Suprapubic skin (tissue), 3 donors: ENCODE data around the gene UBE2Z.

ENCODE experiments used
- EP300 ChIP-seq: sonication (generic); formaldehyde crosslinking; IDR thresholded peaks from one replicate; pipeline ENCODE4 v1.6.1; 2017; ENCODE audit warnings: antibody characterized with exemption
- POLR2A ChIP-seq, 2 donors: fragments of 450-650 bp; IDR thresholded peaks; one replicate each; pipeline ENCODE4 v1.6.1; 2017; ENCODE audit warnings: antibody characterized with exemption in 2 of 2, mild to moderate bottlenecking in 2 of 2, moderate library complexity in 2 of 2
- TF ChIP-seq, protein P1 (sequence below), 2 donors: fragments of 200-600 bp in 1 of 2; fragments of 450-650 bp in 1 of 2; sonication (generic) in 1 of 2; IDR thresholded peaks; one replicate each; pipeline ENCODE4 v1.5.1; 2016 to 2019; ENCODE audit warnings: antibody characterized with exemption in 2 of 2, mild to moderate bottlenecking in 1 of 2, moderate library complexity in 1 of 2

DNA sequence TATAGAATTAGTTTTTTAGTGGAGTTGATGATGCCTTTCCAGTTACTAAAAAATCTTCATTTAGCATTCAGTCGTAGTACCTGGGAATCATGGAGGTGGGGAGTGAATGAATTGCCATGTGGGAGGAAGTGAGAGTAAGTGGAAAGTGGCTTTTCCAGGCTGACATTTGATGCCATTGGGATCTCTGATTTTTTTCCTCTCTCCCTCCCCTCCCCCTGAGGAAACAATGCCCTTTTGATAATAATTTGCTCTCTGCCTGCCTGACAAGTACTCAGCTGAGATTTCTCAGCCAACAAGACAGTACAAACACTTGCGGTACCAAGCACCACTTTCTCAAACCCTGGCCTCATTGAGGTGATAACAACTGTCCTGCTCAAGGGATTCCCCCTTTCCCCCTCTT lies 2.2 kb downstream of the UBE2Z start:
- TF ChIP-seq, protein P1, sequence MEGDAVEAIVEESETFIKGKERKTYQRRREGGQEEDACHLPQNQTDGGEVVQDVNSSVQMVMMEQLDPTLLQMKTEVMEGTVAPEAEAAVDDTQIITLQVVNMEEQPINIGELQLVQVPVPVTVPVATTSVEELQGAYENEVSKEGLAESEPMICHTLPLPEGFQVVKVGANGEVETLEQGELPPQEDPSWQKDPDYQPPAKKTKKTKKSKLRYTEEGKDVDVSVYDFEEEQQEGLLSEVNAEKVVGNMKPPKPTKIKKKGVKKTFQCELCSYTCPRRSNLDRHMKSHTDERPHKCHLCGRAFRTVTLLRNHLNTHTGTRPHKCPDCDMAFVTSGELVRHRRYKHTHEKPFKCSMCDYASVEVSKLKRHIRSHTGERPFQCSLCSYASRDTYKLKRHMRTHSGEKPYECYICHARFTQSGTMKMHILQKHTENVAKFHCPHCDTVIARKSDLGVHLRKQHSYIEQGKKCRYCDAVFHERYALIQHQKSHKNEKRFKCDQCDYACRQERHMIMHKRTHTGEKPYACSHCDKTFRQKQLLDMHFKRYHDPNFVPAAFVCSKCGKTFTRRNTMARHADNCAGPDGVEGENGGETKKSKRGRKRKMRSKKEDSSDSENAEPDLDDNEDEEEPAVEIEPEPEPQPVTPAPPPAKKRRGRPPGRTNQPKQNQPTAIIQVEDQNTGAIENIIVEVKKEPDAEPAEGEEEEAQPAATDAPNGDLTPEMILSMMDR (IDR thresholded peaks at IDR 0.05), result no peak
- TF ChIP-seq POLR2A (IDR thresholded peaks at IDR 0.05) (no peak), EP300 (no peak)
